Trophoblast cell (in vitro differentiated cells and primary cell): Measurements from ENCODE around the gene METTL8.

Experiments
- DNase-seq, 2 donors: peaks; one replicate each; pipeline ENCODE4 v3.0.0-alpha.2; 2016
- H2AFZ ChIP-seq: 2 replicates; pipeline ENCODE4 v1.6.1; 2013; ENCODE audit warnings: low read length, moderate library complexity, mild to moderate bottlenecking; ENCODE audit not compliant: insufficient read depth, poor library complexity
- H2AK5ac ChIP-seq: 2 replicates; pipeline ENCODE4 v1.6.1; 2013; ENCODE audit warnings: mild to moderate bottlenecking, low read length
- H2BK120ac ChIP-seq: 2 replicates; pipeline ENCODE4 v1.6.1; 2013; ENCODE audit warnings: low read length, mild to moderate bottlenecking, moderate library complexity; ENCODE audit not compliant: insufficient read depth, poor library complexity
- H2BK12ac ChIP-seq: 2 replicates; pipeline ENCODE4 v1.6.1; 2013; ENCODE audit warnings: mild to moderate bottlenecking, low read length, moderate library complexity
- H2BK5ac ChIP-seq: 2 replicates; pipeline ENCODE4 v1.6.1; 2013; ENCODE audit warnings: low read length, low read depth, moderate library complexity, mild to moderate bottlenecking; ENCODE audit not compliant: poor library complexity
- H3K14ac ChIP-seq: 2 replicates; pipeline ENCODE4 v1.6.1; 2013; ENCODE audit warnings: mild to moderate bottlenecking, low read length
- H3K18ac ChIP-seq: 2 replicates; pipeline ENCODE4 v1.6.1; 2013; ENCODE audit warnings: mild to moderate bottlenecking, low read length
- H3K23ac ChIP-seq: 2 replicates; pipeline ENCODE4 v1.6.1; 2013; ENCODE audit warnings: low read length
- H3K27ac ChIP-seq: 2 replicates; pipeline ENCODE4 v1.5.1; 2013; ENCODE audit warnings: low read depth, mild to moderate bottlenecking, inconsistent platforms, low read length, moderate library complexity
- H3K27me3 ChIP-seq: 2 replicates; pipeline ENCODE4 v1.6.1; 2013; ENCODE audit warnings: inconsistent platforms, mild to moderate bottlenecking, low read length, moderate library complexity; ENCODE audit not compliant: insufficient read depth
- H3K36me3 ChIP-seq, 2 experiments: 1 replicate in 1 of 2; 2 replicates in 1 of 2; pipeline ENCODE4 v1.6.1; 2013; ENCODE audit warnings: low read length in 2 of 2, mild to moderate bottlenecking in 2 of 2, moderate library complexity in 1 of 2; ENCODE audit not compliant: insufficient read depth in 2 of 2, control insufficient read depth in 1 of 2
- H3K4ac ChIP-seq: 2 replicates; pipeline ENCODE4 v1.6.1; 2013; ENCODE audit warnings: low read depth, mild to moderate bottlenecking, low read length, moderate library complexity
- H3K4me1 ChIP-seq, 2 experiments: 1 replicate in 1 of 2; 2 replicates in 1 of 2; pipeline ENCODE4 v1.6.1; 2013; ENCODE audit warnings: low read length in 2 of 2, mild to moderate bottlenecking in 2 of 2, moderate library complexity in 1 of 2; ENCODE audit not compliant: insufficient read depth in 2 of 2, control insufficient read depth in 1 of 2
- H3K4me2 ChIP-seq: 2 replicates; pipeline ENCODE4 v1.6.1; 2013; ENCODE audit warnings: inconsistent platforms, mild to moderate bottlenecking, low read length, moderate library complexity
- H3K4me3 ChIP-seq: 2 replicates; pipeline ENCODE4 v1.5.1; 2013; ENCODE audit warnings: mild to moderate bottlenecking, low read depth, low read length, inconsistent platforms
- H3K79me1 ChIP-seq: one replicate; pipeline ENCODE4 v1.6.1; 2013; ENCODE audit warnings: low read length
- H3K79me2 ChIP-seq: 2 replicates; pipeline ENCODE4 v1.6.1; 2013; ENCODE audit warnings: low read length, mild to moderate bottlenecking; ENCODE audit not compliant: control insufficient read depth, insufficient read depth, poor library complexity
- H3K9ac ChIP-seq: 2 replicates; pipeline ENCODE4 v1.6.1; 2013; ENCODE audit warnings: mild to moderate bottlenecking, low read length
- H3K9me3 ChIP-seq: 2 replicates; pipeline ENCODE4 v1.6.1; 2013; ENCODE audit warnings: low read depth, mild to moderate bottlenecking, control low read depth, inconsistent platforms, low read length; ENCODE audit not compliant: insufficient read depth
- H4K12ac ChIP-seq: 2 replicates; pipeline ENCODE4 v1.6.1; 2013; ENCODE audit warnings: low read depth, mild to moderate bottlenecking, low read length, moderate library complexity
- H4K8ac ChIP-seq: 2 replicates; pipeline ENCODE4 v1.6.1; 2013; ENCODE audit warnings: low read depth, mild to moderate bottlenecking, low read length, moderate library complexity
- H4K91ac ChIP-seq: one replicate; pipeline ENCODE4 v1.6.1; 2013; ENCODE audit warnings: low read depth, mild to moderate bottlenecking, low read length, moderate library complexity
- whole genome bisulfite sequencing: extraction: QIAGEN DNeasy Blood & Tissue Kit; methylation state at CpG from one replicate; pipeline ENCODE4 v1.1.7; 2013; ENCODE audit warnings: missing lambda C conversion rate; ENCODE audit not compliant: insufficient read length, insufficient coverage; ENCODE audit errors: extremely low coverage; 5-methylcytosine and 5-hydroxymethylcytosine counted together

The METTL8 gene

DNA sequence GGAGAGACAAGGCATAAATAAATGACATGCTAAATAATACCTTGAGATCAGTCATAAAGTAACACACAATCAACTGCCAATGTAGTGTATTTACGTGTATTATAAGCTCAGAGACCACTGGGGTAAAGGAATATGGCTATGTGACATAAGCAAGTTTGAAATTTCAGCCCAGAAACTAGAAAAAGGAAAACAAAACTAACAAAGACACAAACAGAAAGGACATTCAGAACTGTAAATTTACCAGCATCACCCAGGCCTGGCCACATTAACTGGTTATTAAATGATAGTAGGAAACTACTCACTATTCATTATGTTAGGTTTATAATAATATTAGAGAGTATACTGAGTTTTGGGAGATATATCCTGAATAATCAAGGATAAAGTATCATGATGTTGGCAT is 98.8 kb downstream of the METTL8 start:
- no peak overlapping the region for H3K14ac ChIP-seq
- no peak overlapping the region for H3K18ac ChIP-seq
- H2BK5ac ChIP-seq, result no peak overlapping the region
- no peaks in the 10 kb centered on the region for H3K4me1 ChIP-seq
- H2BK120ac ChIP-seq, result no peak overlapping the region
- H4K91ac ChIP-seq, result no peak overlapping the region
- H2AK5ac ChIP-seq, result no peak overlapping the region
- H3K4ac ChIP-seq, result no peak overlapping the region
- H3K4me3 ChIP-seq, result no peak overlapping the region
- H3K27ac ChIP-seq, result no peak overlapping the region
- H2BK12ac ChIP-seq, result no peak overlapping the region
- DNase-seq, result no peak
- no CpG with 5 or more reads among the region's 1 CpG for WGBS
- H3K9me3 ChIP-seq, result no peaks in the 10 kb centered on the region
- no peak overlapping the region for H4K12ac ChIP-seq
- no peaks in the 10 kb centered on the region for H3K79me1 ChIP-seq
- no peak overlapping the region for H2AFZ ChIP-seq
- no peaks in the 10 kb centered on the region for H3K79me2 ChIP-seq
- H4K8ac ChIP-seq, result no peak overlapping the region
- no peak overlapping the region for H3K4me2 ChIP-seq
- H3K9ac ChIP-seq, result no peak overlapping the region
- H3K27me3 ChIP-seq, result no peaks in the 10 kb centered on the region
- H3K36me3 ChIP-seq, result no peaks in the 10 kb centered on the region
- no peak overlapping the region for H3K23ac ChIP-seq

DNA sequence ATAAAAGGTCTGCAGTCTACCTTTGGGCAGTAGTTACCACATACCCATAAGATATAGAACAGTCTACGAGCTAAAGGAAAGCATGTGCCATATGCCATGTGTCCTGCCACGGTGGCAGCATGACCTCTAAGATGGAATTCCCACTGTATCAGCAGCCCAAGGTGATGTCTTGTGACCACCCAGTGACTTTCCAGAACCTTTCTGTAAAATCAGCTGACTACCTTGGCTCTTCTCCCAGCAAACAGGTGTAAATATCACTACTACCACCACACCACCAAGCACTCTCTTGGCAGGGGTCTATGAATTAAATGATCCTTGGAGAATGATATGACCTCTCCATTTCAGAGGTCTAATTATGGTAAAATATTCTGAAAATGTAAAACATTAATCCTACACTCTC is 99.6 kb downstream of the METTL8 start:
- H2AK5ac ChIP-seq, result no peak overlapping the region
- no peak overlapping the region for H3K27ac ChIP-seq
- H3K4me1 ChIP-seq, result no peaks in the 10 kb centered on the region
- H2AFZ ChIP-seq, result no peak overlapping the region
- no peak overlapping the region for H3K4me3 ChIP-seq
- no peaks in the 10 kb centered on the region for H3K79me2 ChIP-seq
- no peak overlapping the region for H3K23ac ChIP-seq
- no peaks in the 10 kb centered on the region for H3K79me1 ChIP-seq
- WGBS, result no CpG with 5 or more reads among the region's 2 CpGs
- H3K18ac ChIP-seq, result no peak overlapping the region
- H3K9me3 ChIP-seq, result no peaks in the 10 kb centered on the region
- no peaks in the 10 kb centered on the region for H3K36me3 ChIP-seq
- H3K27me3 ChIP-seq, result no peaks in the 10 kb centered on the region
- no peak overlapping the region for H4K8ac ChIP-seq
- no peak overlapping the region for H2BK5ac ChIP-seq
- no peak overlapping the region for H3K9ac ChIP-seq
- DNase-seq, result no peak
- H4K91ac ChIP-seq, result no peak overlapping the region
- no peak overlapping the region for H3K4me2 ChIP-seq
- no peak overlapping the region for H3K4ac ChIP-seq
- H2BK120ac ChIP-seq, result no peak overlapping the region
- H2BK12ac ChIP-seq, result no peak overlapping the region
- no peak overlapping the region for H4K12ac ChIP-seq
- no peak overlapping the region for H3K14ac ChIP-seq

DNA sequence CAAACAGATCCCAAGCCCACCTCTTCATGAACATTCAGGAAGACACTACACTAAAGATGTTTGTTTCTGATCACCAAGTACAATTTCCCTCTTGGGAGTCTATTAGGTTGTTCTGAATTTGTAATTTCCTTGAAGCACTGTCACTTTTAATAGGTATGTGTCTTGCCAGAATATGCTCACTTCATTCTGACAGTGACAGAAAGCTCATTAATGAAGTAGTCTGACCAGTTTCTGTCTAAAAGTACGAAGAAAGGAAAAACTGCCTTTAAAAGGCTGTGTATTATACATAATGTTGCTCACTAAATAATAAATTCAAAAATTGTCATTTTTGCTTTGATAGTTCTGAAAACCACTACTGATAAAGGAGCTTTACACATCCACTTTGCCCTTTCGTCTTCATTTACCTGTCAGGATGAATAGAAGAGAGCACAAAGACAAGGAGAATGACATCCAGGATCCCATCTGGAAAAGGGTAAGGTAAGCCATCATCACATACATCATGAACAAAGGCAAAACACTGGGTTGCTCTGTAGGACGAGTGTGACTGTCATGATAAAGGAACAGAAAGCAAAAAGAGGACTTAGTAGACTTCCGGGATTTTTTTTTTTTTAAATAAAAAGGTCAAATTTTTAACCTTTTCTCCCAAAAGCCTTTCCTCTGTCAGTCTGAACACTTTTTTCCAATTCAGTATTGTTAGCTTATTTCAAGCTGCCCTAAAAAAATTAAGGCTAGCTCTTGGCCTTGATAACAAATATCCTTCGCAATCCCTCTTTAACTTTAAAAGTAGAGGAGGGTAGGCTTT is 103.4 kb downstream of the METTL8 start:
- no peaks in the 10 kb centered on the region for H3K27me3 ChIP-seq
- H2BK12ac ChIP-seq, result no peak overlapping the region
- no peak overlapping the region for H2BK5ac ChIP-seq
- no peak overlapping the region for H3K4me3 ChIP-seq
- WGBS, result no CpG with 5 or more reads among the region's 5 CpGs
- no peak overlapping the region for H4K8ac ChIP-seq
- H3K79me2 ChIP-seq, result no peaks in the 10 kb centered on the region
- H3K4me1 ChIP-seq, result no peaks in the 10 kb centered on the region
- no peak overlapping the region for H3K4me2 ChIP-seq
- H3K14ac ChIP-seq, result no peak overlapping the region
- H2BK120ac ChIP-seq, result no peak overlapping the region
- no peak overlapping the region for H3K18ac ChIP-seq
- no peaks in the 10 kb centered on the region for H3K36me3 ChIP-seq
- no peak overlapping the region for H3K27ac ChIP-seq
- H3K4ac ChIP-seq, result no peak overlapping the region
- no peak overlapping the region for H3K23ac ChIP-seq
- H4K12ac ChIP-seq, result no peak overlapping the region
- no peak for DNase-seq
- H4K91ac ChIP-seq, result no peak overlapping the region
- H3K9ac ChIP-seq, result no peak overlapping the region
- H2AK5ac ChIP-seq, result no peak overlapping the region
- H2AFZ ChIP-seq, result no peak overlapping the region
- H3K79me1 ChIP-seq, result no peaks in the 10 kb centered on the region
- H3K9me3 ChIP-seq, result no peaks in the 10 kb centered on the region

DNA sequence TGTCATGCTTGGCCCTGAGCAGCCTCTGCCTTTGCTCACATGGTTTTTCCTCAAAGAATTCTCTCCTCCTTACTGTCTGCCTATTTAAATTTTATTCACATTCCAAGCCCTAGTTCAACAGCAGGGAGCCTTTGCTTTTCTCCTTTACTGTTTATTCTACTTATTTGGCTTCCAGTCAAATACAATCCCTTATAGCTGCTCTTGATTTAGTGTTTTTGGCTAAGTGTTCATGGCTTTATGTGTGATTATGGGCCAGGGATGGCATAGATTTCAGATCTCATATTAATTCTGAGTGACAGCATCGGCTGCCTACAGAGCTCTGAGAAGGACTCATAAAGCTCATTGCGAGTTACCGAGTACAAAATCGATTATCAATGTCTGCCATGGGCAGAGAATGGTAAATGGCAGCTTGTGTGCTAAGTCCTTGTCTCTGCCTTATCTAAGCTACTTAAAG is 106.7 kb downstream of the METTL8 start:
- WGBS, result no CpG with 5 or more reads among the region's 4 CpGs
- H2BK12ac ChIP-seq, result no peak overlapping the region
- H3K4me1 ChIP-seq, result no peaks in the 10 kb centered on the region
- H2BK120ac ChIP-seq, result no peak overlapping the region
- no peak overlapping the region for H3K27ac ChIP-seq
- no peak overlapping the region for H3K4me2 ChIP-seq
- peaks cover 0 to 3% of the 10 kb centered on the region in 2 experiments for H3K36me3 ChIP-seq
- no peak overlapping the region for H4K12ac ChIP-seq
- no peaks in the 10 kb centered on the region for H3K79me2 ChIP-seq
- H3K27me3 ChIP-seq, result no peaks in the 10 kb centered on the region
- H4K8ac ChIP-seq, result no peak overlapping the region
- no peak overlapping the region for H4K91ac ChIP-seq
- no peaks in the 10 kb centered on the region for H3K79me1 ChIP-seq
- no peak overlapping the region for H3K4me3 ChIP-seq
- H3K23ac ChIP-seq, result no peak overlapping the region
- no peak overlapping the region for H3K4ac ChIP-seq
- no peak overlapping the region for H2AFZ ChIP-seq
- no peak for DNase-seq
- no peak overlapping the region for H2BK5ac ChIP-seq
- H3K9ac ChIP-seq, result no peak overlapping the region
- no peak overlapping the region for H2AK5ac ChIP-seq
- no peaks in the 10 kb centered on the region for H3K9me3 ChIP-seq
- H3K14ac ChIP-seq, result no peak overlapping the region
- no peak overlapping the region for H3K18ac ChIP-seq
